Activated naive CD8-positive, alpha-beta T cell treated with anti-CD3 and anti-CD28 coated beads for 36 hours (primary cell): ENCODE data around the gene HOPX. TPM values are rescaled to one million over a fixed set of nuclear protein-coding genes. Genes with fewer than 3 reads are reported as not detected.
"Not testable (repeated sequence)": the region's sequence is repeated elsewhere in the genome, so short reads cannot be mapped to it uniquely, and the experiment has no call there.

Experiments used
- DNase-seq: peaks from one replicate; pipeline ENCODE4 v3.0.0; 2021
- H3K27ac Mint-ChIP-seq: one replicate; pipeline ENCODE4 v1.8.0; 2022; ENCODE audit warnings: mild to moderate bottlenecking, moderate library complexity, mixed read lengths
- H3K27me3 Mint-ChIP-seq: one replicate; pipeline ENCODE4 v1.8.0; 2022; ENCODE audit warnings: mild to moderate bottlenecking, mixed read lengths
- H3K36me3 Mint-ChIP-seq: one replicate; pipeline ENCODE4 v1.8.0; 2021; ENCODE audit warnings: mild to moderate bottlenecking, mixed read lengths
- H3K4me1 Mint-ChIP-seq: one replicate; pipeline ENCODE4 v1.8.0; 2021; ENCODE audit warnings: mixed read lengths
- H3K4me3 Mint-ChIP-seq: one replicate; pipeline ENCODE4 v1.8.0; 2022; ENCODE audit warnings: mild to moderate bottlenecking, moderate library complexity, mixed read lengths
- H3K9me3 Mint-ChIP-seq: one replicate; pipeline ENCODE4 v1.8.0; 2022; ENCODE audit warnings: mixed read lengths
- total RNA-seq, 2 experiments: library from RNA; stranded (reverse); gene quantifications; one replicate each; pipeline ENCODE4 v1.2.3, GENCODE V29; 2021

Gene HOPX, protein sequence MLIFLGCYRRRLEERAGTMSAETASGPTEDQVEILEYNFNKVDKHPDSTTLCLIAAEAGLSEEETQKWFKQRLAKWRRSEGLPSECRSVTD
- 10 to 100 TPM; 16.5 to 18.1 TPM for total RNA-seq

DNA sequence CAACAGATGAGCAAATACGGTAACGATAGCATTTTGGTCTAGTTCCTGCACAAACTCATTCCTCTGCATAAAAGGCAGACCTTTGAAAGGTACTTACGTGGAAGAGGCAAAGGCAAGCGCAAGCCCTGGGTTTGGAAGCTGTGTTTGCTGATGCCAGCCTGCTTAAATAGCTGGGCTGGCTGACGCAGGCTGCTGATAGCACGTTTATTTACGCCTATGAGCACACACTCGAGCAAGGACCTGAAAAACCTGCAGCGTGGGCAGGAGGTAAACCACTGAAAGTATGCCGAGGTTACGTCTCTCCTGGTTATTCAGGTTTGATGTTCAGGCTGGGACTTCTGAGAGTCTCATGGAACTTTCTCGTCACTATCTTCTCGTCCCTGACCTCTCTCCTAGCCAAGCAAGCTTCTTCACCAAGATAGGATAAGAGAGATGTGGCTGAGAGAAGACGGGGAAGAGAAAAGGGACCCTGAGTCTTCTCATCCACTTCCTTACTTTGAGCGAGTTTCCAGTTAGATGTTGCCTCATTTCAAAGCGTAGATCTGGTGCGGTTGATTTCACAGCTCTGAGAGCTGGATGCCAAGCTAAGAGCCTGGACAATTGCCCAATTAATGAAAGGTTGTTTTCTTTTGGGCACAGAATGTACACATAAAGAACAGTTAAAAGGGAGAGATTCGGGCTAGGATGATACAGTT lies at the start of gene HOPX:
Gene HOPX, minus strand, starts transcription at position 139 of the 695 bp plus-strand sequence. CDS start 23,480 bp downstream, outside the sequence.
- H3K4me1 Mint-ChIP-seq, result peaks cover 28% of the 10 kb centered on the region
- no peaks in the 10 kb centered on the region for H3K9me3 Mint-ChIP-seq
- no peaks in the 10 kb centered on the region for H3K36me3 Mint-ChIP-seq
- peak; percentile 78 for DNase-seq
- peak within 1 kb of the TSS; percentile 56 for H3K27ac Mint-ChIP-seq
- H3K4me3 Mint-ChIP-seq, result peak within 1 kb of the TSS; percentile 30
- peaks cover 41% of the 10 kb centered on the region for H3K27me3 Mint-ChIP-seq

DNA sequence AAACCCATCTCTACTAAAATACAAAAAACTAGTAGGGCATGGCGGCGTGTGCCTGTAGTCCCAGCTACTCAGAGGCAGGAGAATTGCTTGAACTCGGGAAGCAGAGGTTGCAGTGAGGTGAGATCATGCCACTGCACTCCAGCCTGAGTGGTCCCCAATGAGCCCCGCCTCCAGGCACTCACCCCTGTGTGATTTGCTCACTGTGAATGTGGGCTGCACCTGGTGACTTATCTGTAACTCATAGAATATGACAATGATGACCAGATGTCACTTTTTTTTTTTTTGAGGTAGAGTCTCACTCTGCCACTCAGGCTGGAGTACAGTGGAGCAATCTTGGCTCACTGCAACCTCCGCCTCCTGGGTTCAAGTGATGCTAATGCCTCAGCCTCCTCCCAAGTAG lies 49.0 kb upstream of the HOPX start:
- Mint-ChIP-seq H3K36me3 (no peaks in the 10 kb centered on the region), H3K9me3 (peaks cover 2% of the 10 kb centered on the region), H3K4me3 (no peak overlapping the region), H3K27me3 (no peaks in the 10 kb centered on the region), H3K4me1 (no peaks in the 10 kb centered on the region), H3K27ac (no peak overlapping the region)
- DNase-seq, result no peak

DNA sequence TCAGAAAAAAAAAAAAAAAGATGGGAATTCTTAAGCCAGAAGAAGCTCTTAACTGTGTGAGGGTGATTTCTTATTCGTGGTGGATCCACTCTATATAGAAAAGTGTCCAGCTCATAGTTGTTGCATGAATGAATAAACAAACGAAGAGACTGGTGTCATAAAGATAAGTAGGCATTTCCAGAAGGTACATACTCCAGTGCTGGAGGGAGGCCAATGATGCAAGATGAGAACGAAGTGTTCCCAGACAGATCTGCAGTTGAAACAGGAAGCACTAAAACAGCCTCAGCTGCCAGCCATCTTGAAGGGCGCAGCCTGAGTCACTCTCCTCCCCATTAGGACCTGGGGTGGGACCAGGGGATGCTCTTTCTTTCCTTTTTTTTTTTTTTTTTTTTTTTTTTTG lies 47.4 kb upstream of the HOPX start:
- H3K27me3 Mint-ChIP-seq, result no peaks in the 10 kb centered on the region
- no peak for DNase-seq
- no peaks in the 10 kb centered on the region for H3K36me3 Mint-ChIP-seq
- H3K4me1 Mint-ChIP-seq, result peaks cover under 1% of the 10 kb centered on the region
- no peak overlapping the region for H3K4me3 Mint-ChIP-seq
- H3K27ac Mint-ChIP-seq, result no peak overlapping the region
- H3K9me3 Mint-ChIP-seq, result peaks cover 2% of the 10 kb centered on the region

DNA sequence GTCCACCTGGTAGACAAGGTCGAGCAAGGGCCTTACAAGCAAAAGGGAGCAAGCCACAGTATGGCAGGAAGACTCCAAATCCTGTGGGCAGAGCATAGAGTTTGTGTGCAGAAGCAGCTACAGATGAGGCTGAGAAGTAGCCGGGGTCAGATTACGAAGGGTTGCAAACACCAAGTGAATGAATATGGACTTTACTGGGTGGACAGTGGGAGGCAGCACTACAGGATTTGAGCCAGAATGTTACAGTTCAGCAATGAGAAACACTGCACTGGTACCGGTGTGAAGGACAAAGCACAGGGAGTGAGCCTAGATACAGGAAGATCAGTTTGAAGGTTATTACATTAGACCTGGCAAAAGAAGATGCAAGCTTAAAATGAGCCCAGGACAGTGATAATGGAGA lies 46.1 kb upstream of the HOPX start:
- DNase-seq, result no peak
- Mint-ChIP-seq H3K27me3 (no peaks in the 10 kb centered on the region), H3K4me1 (peaks cover 5% of the 10 kb centered on the region), H3K4me3 (no peak overlapping the region), H3K9me3 (peaks cover 2% of the 10 kb centered on the region), H3K27ac (no peak overlapping the region), H3K36me3 (no peaks in the 10 kb centered on the region)

DNA sequence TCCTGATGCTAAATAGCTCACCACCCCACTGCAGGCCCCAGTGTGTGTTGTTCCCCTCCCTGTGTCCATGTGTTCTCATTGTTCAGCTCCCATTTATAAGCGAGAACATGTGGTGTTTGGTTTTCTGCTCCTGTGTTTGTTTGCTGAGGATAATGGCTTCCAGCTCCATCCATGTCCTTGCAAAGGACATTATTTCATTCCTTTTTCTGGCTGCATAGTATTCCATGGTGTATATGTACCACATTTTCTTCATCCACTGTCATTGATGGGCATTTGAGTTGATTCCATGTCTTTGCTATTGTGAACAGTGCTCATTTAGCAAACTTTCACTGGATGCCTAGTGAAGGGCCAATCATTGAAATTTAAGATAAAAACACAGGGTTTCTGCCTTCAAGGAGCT lies 45.5 kb upstream of the HOPX start:
- DNase-seq, H3K4me3 Mint-ChIP-seq, H3K27ac Mint-ChIP-seq, H3K36me3 Mint-ChIP-seq, H3K9me3 Mint-ChIP-seq, H3K27me3 Mint-ChIP-seq, H3K4me1 Mint-ChIP-seq: not testable (repeated sequence)

DNA sequence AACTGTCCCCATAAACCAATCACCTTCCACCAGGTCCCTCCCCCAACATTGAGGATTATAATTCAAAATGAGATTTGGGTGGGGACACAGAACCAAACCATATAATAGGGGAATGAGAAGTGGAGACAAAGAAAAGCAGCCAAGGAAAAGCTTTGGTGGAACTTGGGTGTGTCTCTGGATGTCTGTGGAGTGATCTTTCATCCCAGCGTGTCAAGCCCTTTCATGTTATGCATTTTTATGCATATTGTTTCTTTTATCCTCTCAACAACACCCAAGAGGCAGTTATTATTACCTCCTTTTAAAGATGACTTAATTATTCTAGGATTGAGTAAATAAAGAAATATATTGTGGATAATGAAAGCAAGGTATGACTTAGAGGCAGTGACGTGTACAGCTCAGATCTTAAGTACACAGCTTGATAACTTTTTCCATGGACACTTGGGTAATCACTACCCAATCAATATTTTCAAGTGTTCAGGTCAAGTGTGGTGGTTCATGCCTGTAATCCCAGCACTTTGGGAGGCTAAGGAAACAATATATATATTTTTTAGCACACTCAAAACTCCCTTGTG lies 42.6 kb upstream of the HOPX start:
- no peaks in the 10 kb centered on the region for H3K27me3 Mint-ChIP-seq
- H3K36me3 Mint-ChIP-seq, result no peaks in the 10 kb centered on the region
- H3K9me3 Mint-ChIP-seq, result peaks cover 2% of the 10 kb centered on the region
- no peak overlapping the region for H3K27ac Mint-ChIP-seq
- DNase-seq, result no peak
- H3K4me1 Mint-ChIP-seq, result peaks cover 5% of the 10 kb centered on the region
- H3K4me3 Mint-ChIP-seq, result no peak overlapping the region

DNA sequence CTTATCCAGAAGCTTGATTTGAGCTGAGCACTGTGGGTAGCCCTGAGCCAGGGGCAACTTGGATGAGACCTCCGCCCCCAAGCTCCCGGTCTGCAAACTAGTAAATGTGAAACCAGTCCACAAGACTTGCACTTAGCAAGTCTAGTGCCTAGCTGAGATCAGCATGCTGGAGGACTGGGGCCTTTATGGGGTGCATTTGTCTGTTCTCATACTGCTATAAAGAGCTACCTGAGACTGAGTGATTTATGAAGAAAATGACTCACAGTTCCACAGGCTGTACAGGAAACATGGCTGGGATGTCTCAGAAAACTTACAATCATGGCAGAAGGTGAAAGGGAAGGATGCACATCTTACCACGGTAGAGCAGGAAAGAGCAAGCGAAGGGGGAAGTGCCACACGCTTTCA lies 42.1 kb upstream of the HOPX start:
- Mint-ChIP-seq H3K36me3 (no peaks in the 10 kb centered on the region), H3K4me3 (no peak overlapping the region), H3K4me1 (peaks cover 5% of the 10 kb centered on the region), H3K27ac (no peak overlapping the region), H3K9me3 (peaks cover 2% of the 10 kb centered on the region), H3K27me3 (no peaks in the 10 kb centered on the region)
- DNase-seq, result peak; percentile 7

DNA sequence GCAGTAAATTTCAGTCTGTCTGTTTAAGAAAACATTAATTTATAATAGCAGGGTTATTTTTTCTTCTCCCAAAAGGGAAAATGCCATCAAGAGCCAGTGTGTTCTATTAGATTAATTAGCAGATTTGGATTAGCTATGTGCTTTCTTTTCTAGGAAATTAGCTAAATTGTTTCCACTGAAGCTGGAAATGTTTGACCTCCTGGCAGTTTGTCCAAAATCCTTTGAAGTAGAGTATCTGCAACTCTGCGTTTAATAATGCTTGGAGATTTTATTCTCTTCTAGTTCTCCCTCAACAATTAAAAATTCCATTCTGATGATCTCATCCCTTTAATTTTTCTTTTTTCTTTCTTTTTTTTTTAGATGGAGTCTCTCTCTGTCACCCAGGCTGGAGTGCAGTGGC lies 27.1 kb upstream of the HOPX start:
- H3K4me1 Mint-ChIP-seq, result no peaks in the 10 kb centered on the region
- peaks cover 2% of the 10 kb centered on the region for H3K36me3 Mint-ChIP-seq
- no peak overlapping the region for H3K4me3 Mint-ChIP-seq
- no peaks in the 10 kb centered on the region for H3K9me3 Mint-ChIP-seq
- no peak overlapping the region for H3K27ac Mint-ChIP-seq
- DNase-seq, result no peak
- no peaks in the 10 kb centered on the region for H3K27me3 Mint-ChIP-seq

DNA sequence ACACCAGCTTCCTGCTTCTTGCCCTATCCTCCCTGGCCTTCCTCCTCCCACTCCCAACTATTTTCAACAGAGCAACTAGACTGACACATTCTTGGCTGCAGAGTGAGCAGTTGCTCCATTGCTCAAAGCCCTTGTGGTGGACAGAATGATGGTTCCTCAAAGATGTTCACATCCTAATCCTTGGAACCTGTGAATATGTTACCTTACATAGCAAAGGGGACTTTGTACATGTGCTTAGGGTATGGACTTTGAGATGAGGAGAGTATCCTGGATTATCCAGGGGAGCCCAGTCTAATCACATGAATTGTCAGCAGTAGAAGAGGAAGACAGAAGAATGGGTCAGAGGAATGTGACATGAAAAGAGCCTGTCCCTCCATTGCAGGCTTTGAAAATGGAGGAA lies 24.9 kb upstream of the HOPX start:
- no peaks in the 10 kb centered on the region for H3K27me3 Mint-ChIP-seq
- H3K36me3 Mint-ChIP-seq, result no peaks in the 10 kb centered on the region
- DNase-seq, result no peak
- no peaks in the 10 kb centered on the region for H3K9me3 Mint-ChIP-seq
- H3K27ac Mint-ChIP-seq, result no peak overlapping the region
- no peaks in the 10 kb centered on the region for H3K4me1 Mint-ChIP-seq
- H3K4me3 Mint-ChIP-seq, result no peak overlapping the region

DNA sequence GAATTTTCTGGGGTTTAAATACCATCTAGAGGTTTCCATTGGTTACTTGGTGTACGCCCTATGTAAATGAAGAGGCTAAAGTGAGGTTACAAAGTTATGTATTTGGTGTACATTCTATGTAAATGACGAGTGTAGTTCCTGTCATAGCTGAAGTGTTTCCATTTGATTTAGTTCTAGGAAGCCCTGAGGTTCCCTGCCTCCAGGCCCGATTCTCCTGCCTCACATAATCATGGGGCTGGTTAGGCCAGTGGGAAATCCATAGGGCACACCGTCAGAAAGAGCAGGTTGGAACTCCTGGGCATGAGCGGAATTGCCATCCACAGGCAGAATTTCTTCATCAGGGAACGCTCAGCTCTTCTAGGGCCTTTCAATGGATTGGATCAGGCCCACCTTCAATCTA lies 24.2 kb upstream of the HOPX start:
- Mint-ChIP-seq H3K9me3 (no peaks in the 10 kb centered on the region), H3K27me3 (no peaks in the 10 kb centered on the region), H3K36me3 (no peaks in the 10 kb centered on the region), H3K27ac (no peak overlapping the region), H3K4me1 (no peaks in the 10 kb centered on the region), H3K4me3 (no peak overlapping the region)
- no peak for DNase-seq

DNA sequence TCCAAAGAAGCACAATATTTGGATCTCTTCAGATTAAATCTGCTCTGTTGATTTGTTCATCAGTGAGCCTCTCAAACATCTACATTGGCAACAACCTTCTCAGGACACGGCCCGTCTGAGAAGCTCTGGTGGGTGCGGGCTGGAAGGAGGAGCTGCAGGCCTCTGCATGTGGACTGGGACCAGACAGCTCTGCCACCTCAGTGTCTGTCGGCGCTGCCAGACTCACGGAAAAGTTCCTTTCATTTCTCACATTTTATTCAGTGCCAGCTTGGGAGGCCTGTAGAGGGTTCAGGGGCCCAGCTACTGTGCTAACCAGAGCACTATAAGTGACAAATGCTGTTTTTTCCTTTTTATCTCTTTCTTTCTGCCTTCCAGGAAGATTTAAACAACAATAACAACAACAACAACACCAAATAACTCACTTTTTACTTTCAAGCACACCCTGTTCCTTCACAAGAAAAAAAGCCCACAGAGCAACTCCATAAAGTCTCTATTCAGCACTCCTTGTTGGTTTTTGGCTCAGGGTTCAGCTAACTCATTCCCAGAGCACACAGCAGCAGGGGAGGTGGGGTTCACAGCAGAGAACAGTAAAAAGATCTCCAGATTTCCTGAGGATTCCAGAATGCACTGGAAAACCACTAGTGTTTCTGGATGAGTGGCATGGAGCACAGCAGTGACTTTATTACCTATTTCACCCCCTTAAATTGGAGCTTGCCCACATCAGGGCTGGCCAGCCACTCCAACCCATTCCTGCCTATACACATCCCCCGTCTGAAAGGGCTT lies 23.2 kb upstream of the HOPX start:
- no peaks in the 10 kb centered on the region for H3K27me3 Mint-ChIP-seq
- H3K4me1 Mint-ChIP-seq, result no peaks in the 10 kb centered on the region
- no peaks in the 10 kb centered on the region for H3K36me3 Mint-ChIP-seq
- H3K9me3 Mint-ChIP-seq, result no peaks in the 10 kb centered on the region
- DNase-seq, result no peak
- H3K4me3 Mint-ChIP-seq, result no peak overlapping the region
- H3K27ac Mint-ChIP-seq, result no peak overlapping the region

DNA sequence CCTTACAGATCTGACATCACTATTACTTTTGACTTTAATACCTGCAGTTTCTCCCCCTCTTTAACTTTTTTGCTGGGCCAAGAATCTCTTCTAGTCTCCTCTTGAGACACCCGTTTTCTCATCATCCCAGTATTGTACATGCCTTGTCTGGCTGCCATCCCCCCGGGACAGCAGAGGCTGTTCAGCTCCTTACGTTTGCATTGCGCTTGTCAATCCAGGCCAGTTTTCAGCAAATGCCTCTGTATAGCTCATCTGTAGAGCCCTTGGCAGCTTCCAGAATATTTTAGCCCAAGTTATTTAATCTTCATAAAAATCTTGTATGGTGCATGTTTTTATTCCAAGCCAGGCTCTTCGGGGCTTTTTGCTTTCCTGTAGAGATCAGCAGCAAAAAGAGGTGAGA lies 22.3 kb upstream of the HOPX start:
- Mint-ChIP-seq H3K9me3 (no peaks in the 10 kb centered on the region), H3K4me1 (no peaks in the 10 kb centered on the region), H3K36me3 (no peaks in the 10 kb centered on the region), H3K27ac (no peak overlapping the region), H3K27me3 (no peaks in the 10 kb centered on the region), H3K4me3 (no peak overlapping the region)
- no peak for DNase-seq

DNA sequence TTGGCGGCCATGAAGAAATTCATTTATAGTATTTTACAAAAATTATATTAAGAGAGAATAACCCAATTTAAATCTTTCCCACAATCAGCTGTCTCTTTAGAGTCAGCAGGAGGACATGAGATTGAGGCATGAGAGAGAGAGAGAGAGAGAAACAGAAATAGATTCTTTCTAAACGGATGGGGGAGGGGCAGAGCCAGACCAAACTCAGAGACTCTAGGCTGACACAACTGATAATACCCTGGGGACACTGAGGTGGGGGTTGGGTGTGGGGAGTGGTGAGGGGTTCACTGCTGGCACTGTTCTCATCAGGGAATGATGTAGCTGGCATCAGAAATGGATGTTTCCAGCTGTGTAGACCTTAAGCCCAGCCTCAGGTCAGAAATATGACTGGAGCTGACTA lies 20.5 kb upstream of the HOPX start:
- Mint-ChIP-seq H3K27ac (no peak overlapping the region), H3K4me1 (peaks cover 5% of the 10 kb centered on the region), H3K4me3 (no peak overlapping the region), H3K27me3 (no peaks in the 10 kb centered on the region), H3K36me3 (no peaks in the 10 kb centered on the region), H3K9me3 (no peaks in the 10 kb centered on the region)
- no peak for DNase-seq

DNA sequence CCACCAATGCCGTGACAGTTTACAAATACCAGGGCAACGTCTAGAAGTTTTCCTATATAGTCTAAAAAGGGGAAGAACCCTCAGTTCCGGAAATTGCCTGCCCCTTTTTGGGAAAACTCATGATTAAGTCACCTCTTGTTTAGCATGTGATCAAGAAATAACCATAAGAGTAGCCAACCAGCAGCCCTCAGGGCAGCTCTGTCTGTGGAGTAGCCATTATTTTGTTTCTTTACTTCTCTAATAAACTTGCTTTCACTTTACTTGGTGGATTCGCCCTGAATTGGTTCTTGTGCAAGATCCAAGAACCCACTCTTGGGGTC lies 20.0 kb upstream of the HOPX start:
- Mint-ChIP-seq H3K4me1 (peaks cover 5% of the 10 kb centered on the region), H3K27me3 (no peaks in the 10 kb centered on the region), H3K9me3 (no peaks in the 10 kb centered on the region), H3K27ac (no peak overlapping the region), H3K36me3 (no peaks in the 10 kb centered on the region), H3K4me3 (no peak overlapping the region)
- no peak for DNase-seq

DNA sequence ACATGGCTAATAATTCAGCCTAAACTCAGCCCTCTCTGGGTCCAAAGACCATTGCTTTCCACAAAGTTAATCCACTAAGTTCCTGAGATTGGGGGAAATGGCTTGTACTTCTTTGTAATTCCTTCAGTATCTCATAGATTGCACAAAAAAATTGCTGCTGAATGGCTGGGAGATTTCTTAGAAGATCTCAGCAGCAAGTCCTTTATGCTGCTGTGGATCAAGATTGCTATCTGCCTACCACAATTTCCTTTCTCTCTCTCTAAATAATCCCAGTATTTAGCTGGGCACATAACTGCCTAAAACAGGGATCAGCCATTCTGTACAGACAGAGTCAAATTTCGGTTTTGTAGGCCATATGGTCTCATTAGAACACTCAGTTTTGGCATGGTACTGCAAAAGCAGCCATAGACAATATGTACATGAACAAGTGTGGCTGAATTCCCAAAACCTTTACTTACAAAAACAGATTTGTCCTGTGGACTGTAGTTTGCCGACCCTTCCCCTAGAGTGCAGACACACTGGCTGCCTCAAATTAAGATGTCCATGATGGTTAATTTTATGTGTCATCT lies 18.5 kb upstream of the HOPX start:
- Mint-ChIP-seq H3K27me3 (no peaks in the 10 kb centered on the region), H3K36me3 (no peaks in the 10 kb centered on the region), H3K9me3 (no peaks in the 10 kb centered on the region), H3K27ac (no peak overlapping the region), H3K4me3 (no peak overlapping the region), H3K4me1 (peaks cover 5% of the 10 kb centered on the region)
- DNase-seq, result no peak
